HL-60 (cell line): ENCODE results near the gene NIF3L1.

Source experiments
- GABPA ChIP-seq: IDR thresholded peaks from 2 replicates; pipeline ENCODE4 v1.6.1; 2012; ENCODE audit warnings: low read depth
- POLR2AphosphoS5 ChIP-seq: IDR thresholded peaks from 2 replicates; pipeline ENCODE4 v1.6.1; 2012; ENCODE audit warnings: low read depth
- SPI1 ChIP-seq: IDR thresholded peaks from 2 replicates; pipeline ENCODE4 v1.6.1; 2012; ENCODE audit warnings: low read depth, mild to moderate bottlenecking, borderline replicate concordance
- TF ChIP-seq, protein P1 (sequence below): IDR thresholded peaks from one replicate; pipeline ENCODE4 v1.5.1; 2011; ENCODE audit warnings: low read length, control low read depth, inconsistent platforms; ENCODE audit not compliant: insufficient read depth

DNA sequence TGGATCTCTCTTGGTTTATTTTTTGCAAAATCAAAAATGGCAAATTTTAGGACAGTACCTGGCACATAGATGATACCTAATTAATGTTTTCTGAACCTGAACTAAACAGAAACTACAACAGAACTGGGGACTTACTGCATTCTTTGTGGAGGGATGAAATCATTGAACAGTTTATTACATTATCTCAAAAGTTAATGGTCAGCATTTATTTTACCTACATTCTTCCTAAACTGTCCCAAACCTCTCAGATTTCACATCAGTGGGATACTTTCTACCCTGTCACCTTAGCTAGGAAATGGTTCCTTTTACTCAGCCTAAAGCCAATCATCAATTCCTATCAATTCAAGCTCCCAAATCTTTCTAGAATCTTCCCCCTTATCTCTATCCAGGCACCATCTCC lies 10.3 kb downstream of the NIF3L1 start:
- TF ChIP-seq SPI1, result no peak
- TF ChIP-seq, protein P1, sequence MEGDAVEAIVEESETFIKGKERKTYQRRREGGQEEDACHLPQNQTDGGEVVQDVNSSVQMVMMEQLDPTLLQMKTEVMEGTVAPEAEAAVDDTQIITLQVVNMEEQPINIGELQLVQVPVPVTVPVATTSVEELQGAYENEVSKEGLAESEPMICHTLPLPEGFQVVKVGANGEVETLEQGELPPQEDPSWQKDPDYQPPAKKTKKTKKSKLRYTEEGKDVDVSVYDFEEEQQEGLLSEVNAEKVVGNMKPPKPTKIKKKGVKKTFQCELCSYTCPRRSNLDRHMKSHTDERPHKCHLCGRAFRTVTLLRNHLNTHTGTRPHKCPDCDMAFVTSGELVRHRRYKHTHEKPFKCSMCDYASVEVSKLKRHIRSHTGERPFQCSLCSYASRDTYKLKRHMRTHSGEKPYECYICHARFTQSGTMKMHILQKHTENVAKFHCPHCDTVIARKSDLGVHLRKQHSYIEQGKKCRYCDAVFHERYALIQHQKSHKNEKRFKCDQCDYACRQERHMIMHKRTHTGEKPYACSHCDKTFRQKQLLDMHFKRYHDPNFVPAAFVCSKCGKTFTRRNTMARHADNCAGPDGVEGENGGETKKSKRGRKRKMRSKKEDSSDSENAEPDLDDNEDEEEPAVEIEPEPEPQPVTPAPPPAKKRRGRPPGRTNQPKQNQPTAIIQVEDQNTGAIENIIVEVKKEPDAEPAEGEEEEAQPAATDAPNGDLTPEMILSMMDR, result no peak
- TF ChIP-seq POLR2AphosphoS5, result no peak
- TF ChIP-seq GABPA, result no peak
